IMR-90 (cell line): ENCODE data around the gene ZFAND4. TPM values are rescaled to one million over a fixed set of nuclear protein-coding genes. Genes with fewer than 3 reads are reported as not detected.

Source experiments
- ATAC-seq: fragments of 200-7000 bp; cut with Tn5 transposase; 2 replicates; pipeline ENCODE4 v1.9.1; 2020; ENCODE audit warnings: low read depth, mild to moderate bottlenecking, moderate library complexity
- BruUV-seq: library from RNA; stranded (reverse); fragments of 400-500 nt; replicated peaks from 2 replicates; lab custom pipeline; 2021; lab: Mats Ljungman, UMichigan
- CTCF ChIA-PET: fragments of 300-600 bp; formaldehyde crosslinking; extraction: SDS; loops from one replicate; lab custom pipeline; 2021; ENCODE audit warnings: antibody characterized with exemption; lab: Yijun Ruan, JAX
- POLR2A ChIA-PET: fragments of 300-600 bp; sonication (Branson Sonifier 250); formaldehyde crosslinking; loops from one replicate; lab custom pipeline; 2022; ENCODE audit warnings: antibody characterized with exemption; ENCODE audit not compliant: unreplicated experiment; lab: Charles Lee
- DNase-seq: peaks from one replicate; pipeline ENCODE4 v3.0.0; 2013
- H2AFZ ChIP-seq: replicated peaks from 2 replicates; pipeline ENCODE3; 2013; ENCODE audit warnings: low read length, mild to moderate bottlenecking; ENCODE audit not compliant: poor library complexity
- H2AK5ac ChIP-seq: 2 replicates; pipeline ENCODE4 v1.6.1; 2013; ENCODE audit warnings: low read depth, low read length, inconsistent platforms
- H2AK9ac ChIP-seq: replicated peaks from 2 replicates; pipeline ENCODE3; 2013; ENCODE audit warnings: mild to moderate bottlenecking, low read depth, low read length, moderate library complexity; ENCODE audit not compliant: poor library complexity
- H2BK120ac ChIP-seq: 2 replicates; pipeline ENCODE4 v1.6.1; 2013; ENCODE audit warnings: low read depth, low read length, inconsistent platforms
- H2BK15ac ChIP-seq: 3 replicates; pipeline ENCODE4 v1.6.1; 2013; ENCODE audit warnings: low read depth, low read length, inconsistent platforms
- H2BK20ac ChIP-seq: 2 replicates; pipeline ENCODE4 v1.6.1; 2013; ENCODE audit warnings: low read depth, mild to moderate bottlenecking, inconsistent platforms, low read length, moderate library complexity
- H2BK5ac ChIP-seq: 2 replicates; pipeline ENCODE4 v1.6.1; 2013; ENCODE audit warnings: mild to moderate bottlenecking, low read depth, low read length, inconsistent platforms; ENCODE audit not compliant: poor library complexity, severe bottlenecking
- H3K14ac ChIP-seq: replicated peaks from 2 replicates; pipeline ENCODE4 v1.6.1; 2013; ENCODE audit warnings: low read depth, low read length, inconsistent platforms
- H3K18ac ChIP-seq: 2 replicates; pipeline ENCODE4 v1.6.1; 2013; ENCODE audit warnings: low read depth, low read length, control low read depth
- H3K23ac ChIP-seq: 2 replicates; pipeline ENCODE4 v1.6.1; 2013; ENCODE audit warnings: low read depth, low read length, inconsistent platforms
- H3K27ac ChIP-seq: 2 replicates; pipeline ENCODE4 v1.5.1; 2013; ENCODE audit warnings: mild to moderate bottlenecking, control low read depth, low read length; ENCODE audit not compliant: insufficient read depth
- H3K27me3 ChIP-seq: 2 replicates; pipeline ENCODE4 v1.6.1; 2013; ENCODE audit warnings: low read length; ENCODE audit not compliant: control insufficient read depth, insufficient read depth
- H3K36me3 ChIP-seq: 2 replicates; pipeline ENCODE4 v1.6.1; 2013; ENCODE audit warnings: low read length, mixed read lengths; ENCODE audit not compliant: control insufficient read depth, insufficient read depth
- H3K4ac ChIP-seq: 2 replicates; pipeline ENCODE4 v1.6.1; 2013; ENCODE audit warnings: low read depth, low read length, inconsistent platforms
- H3K4me1 ChIP-seq: 2 replicates; pipeline ENCODE4 v1.6.1; 2013; ENCODE audit warnings: low read length, mixed read lengths; ENCODE audit not compliant: control insufficient read depth, insufficient read depth
- H3K4me2 ChIP-seq: 2 replicates; pipeline ENCODE4 v1.6.1; 2013; ENCODE audit warnings: low read depth, mild to moderate bottlenecking, control low read depth, low read length, moderate library complexity
- H3K4me3 ChIP-seq: 2 replicates; pipeline ENCODE4 v1.5.1; 2013; ENCODE audit warnings: low read depth, mild to moderate bottlenecking, control low read depth, low read length, moderate library complexity; ENCODE audit not compliant: insufficient read depth
- H3K56ac ChIP-seq: 2 replicates; pipeline ENCODE4 v1.6.1; 2013; ENCODE audit warnings: low read length, inconsistent platforms; ENCODE audit not compliant: insufficient read depth; ENCODE audit errors: extremely low read depth
- H3K79me1 ChIP-seq, 2 experiments: 2 replicates each; pipeline ENCODE4 v1.6.1; 2013; ENCODE audit warnings: low read length in 2 of 2, inconsistent platforms in 1 of 2, low read depth in 1 of 2
- H3K9ac ChIP-seq: 2 replicates; pipeline ENCODE4 v1.6.1; 2013; ENCODE audit warnings: low read depth, low read length, control low read depth
- H3K9me1 ChIP-seq: 2 replicates; pipeline ENCODE4 v1.6.1; 2013; ENCODE audit warnings: low read length, inconsistent platforms; ENCODE audit not compliant: insufficient read depth
- H3K9me3 ChIP-seq: 2 replicates; pipeline ENCODE4 v1.6.1; 2013; ENCODE audit warnings: low read length; ENCODE audit not compliant: control insufficient read depth, insufficient read depth
- H4K20me1 ChIP-seq: 2 replicates; pipeline ENCODE4 v1.6.1; 2013; ENCODE audit warnings: low read length, inconsistent platforms; ENCODE audit not compliant: insufficient read depth
- H4K5ac ChIP-seq: 2 replicates; pipeline ENCODE4 v1.6.1; 2013; ENCODE audit warnings: mild to moderate bottlenecking, low read depth, low read length, control low read depth
- H4K8ac ChIP-seq, 2 experiments: 2 replicates each; pipeline ENCODE4 v1.6.1; 2013; ENCODE audit warnings: low read depth in 2 of 2, low read length in 2 of 2, control low read depth in 1 of 2, inconsistent platforms in 1 of 2
- H4K91ac ChIP-seq: 2 replicates; pipeline ENCODE4 v1.6.1; 2013; ENCODE audit warnings: low read depth, low read length, inconsistent platforms; ENCODE audit not compliant: insufficient read depth
- BHLHE40 ChIP-seq: fragments of 150-350 bp; IDR thresholded peaks from 2 replicates; pipeline ENCODE4 v1.6.1; 2016; ENCODE audit warnings: mild to moderate bottlenecking, low read depth, low read length
- CEBPB ChIP-seq: IDR thresholded peaks from 2 replicates; pipeline ENCODE4 v1.6.1; 2012; ENCODE audit warnings: low read depth, low read length, improper control_type of control experiment
- FOS ChIP-seq: fragments of 150-350 bp; IDR thresholded peaks from 2 replicates; pipeline ENCODE4 v1.6.1; 2016; ENCODE audit warnings: low read depth, low read length
- MAFK ChIP-seq: IDR thresholded peaks from 2 replicates; pipeline ENCODE4 v1.6.1; 2012; ENCODE audit warnings: low read depth, low read length, improper control_type of control experiment
- MAZ ChIP-seq: IDR thresholded peaks from 2 replicates; pipeline ENCODE4 v1.6.1; 2012; ENCODE audit warnings: low read depth, mild to moderate bottlenecking, low read length, improper control_type of control experiment, moderate library complexity, borderline replicate concordance
- NFE2L2 ChIP-seq: fragments of 150-350 bp; IDR thresholded peaks from 2 replicates; pipeline ENCODE4 v1.6.1; 2016; ENCODE audit warnings: low read depth, mild to moderate bottlenecking, low read length
- RAD21 ChIP-seq: IDR thresholded peaks from 2 replicates; pipeline ENCODE4 v1.6.1; 2012; ENCODE audit warnings: low read length, improper control_type of control experiment
- RCOR1 ChIP-seq: IDR thresholded peaks from 2 replicates; pipeline ENCODE4 v1.6.1; 2012; ENCODE audit warnings: mild to moderate bottlenecking, low read length, improper control_type of control experiment; ENCODE audit not compliant: insufficient replicate concordance
- RFX5 ChIP-seq: IDR thresholded peaks from 2 replicates; pipeline ENCODE4 v1.8.0; 2012; ENCODE audit warnings: low read depth, mild to moderate bottlenecking, low read length, moderate library complexity
- SMC3 ChIP-seq: fragments of 150-350 bp; IDR thresholded peaks from 2 replicates; pipeline ENCODE4 v1.6.1; 2016; ENCODE audit warnings: low read depth, mild to moderate bottlenecking, antibody characterized with exemption, low read length, moderate library complexity
- WGBS, 2 experiments: methylation state at CpG; one replicate each; pipeline versions ENCODE4 v1.1.5 to v1.1.7; 2013; ENCODE audit warnings: missing lambda C conversion rate in 2 of 2; ENCODE audit not compliant: insufficient read length in 1 of 2; ENCODE audit errors: extremely low coverage in 2 of 2; 5-methylcytosine and 5-hydroxymethylcytosine counted together
- dilution Hi-C: fragments of 300-500 bp; cut with HindIII; formaldehyde crosslinking; loops from one replicate; pipeline ENCODE4 v1.14.3; 2018; ENCODE audit warnings: low sequenced_read_pairs; ENCODE audit not compliant: unreplicated experiment
- in situ Hi-C: fragments of 300-500 bp; cut with MboI; formaldehyde crosslinking; loops from 3 replicates; pipeline ENCODE4 v1.14.3; 2019; ENCODE audit warnings: low sequenced_read_pairs, inconsistent platforms, mixed read lengths
- intact Hi-C: fragments of 100-400 bp; cut with micrococcal nuclease; formaldehyde crosslinking; loops from 2 replicates; pipeline ENCODE4 v1.10.0; 2022
- polyA plus RNA-seq, 3 experiments: library from polyadenylated mRNA; depleted of rRNA; stranded (reverse); fragments of >200 nt; gene quantifications; 2 replicates each; pipeline ENCODE4 v1.2.3, GENCODE V29; 2012; ENCODE audit warnings: low replicate concordance in 1 of 3
- total RNA-seq: library from RNA; depleted of rRNA; stranded (reverse); fragments of >200 nt; gene quantifications from 2 replicates; pipeline ENCODE4 v1.2.3, GENCODE V29; 2012

ZFAND4 gene
- total and polyA plus RNA-seq, 2 of the 4 experiments (the other 2 are of a cell fraction) = 2.0 to 3.4 TPM

GRCh38 chr10:45589868-45590267 is 82.7 kb downstream of the ZFAND4 start:
- intact Hi-C loops (no loop called here), in situ Hi-C loops (no loop called here), dilution Hi-C loops (no loop called here)
- no peak for TF ChIP-seq RFX5
- no peak for TF ChIP-seq CEBPB
- TF ChIP-seq MAFK = no peak
- TF ChIP-seq NFE2L2 = no peak
- no peak for TF ChIP-seq MAZ
- TF ChIP-seq BHLHE40 = no peak
- TF ChIP-seq SMC3 = no peak
- TF ChIP-seq RCOR1 = no peak
- no peak for TF ChIP-seq RAD21
- TF ChIP-seq FOS = no peak
- no peaks in the 10 kb centered on the region for H3K9me1 ChIP-seq
- no peak overlapping the region for H4K8ac ChIP-seq
- H3K56ac ChIP-seq = no peak overlapping the region
- BruUV-seq = no TSS peak
- no peaks in the 10 kb centered on the region for H3K27me3 ChIP-seq
- ChIA-PET POLR2A (no interaction called here), CTCF (no interaction called here)
- no peak overlapping the region for H3K18ac ChIP-seq
- peaks cover 2% of the 10 kb centered on the region; the same call in 1 of the 2 replicates for H3K4me1 ChIP-seq
- no peak overlapping the region for H4K91ac ChIP-seq
- no peak overlapping the region for H2BK120ac ChIP-seq
- no peaks in the 10 kb centered on the region for H3K36me3 ChIP-seq
- WGBS, 2 experiments = no CpG with 5 or more reads among the region's 2 CpGs
- no peaks in the 10 kb centered on the region for H3K9me3 ChIP-seq
- no peak overlapping the region for H3K27ac ChIP-seq
- H3K4me2 ChIP-seq = no peak overlapping the region
- H3K4ac ChIP-seq = no peak overlapping the region
- H3K9ac ChIP-seq = no peak overlapping the region
- no peak overlapping the region for H3K14ac ChIP-seq
- no peak overlapping the region for H4K5ac ChIP-seq
- H3K79me1 ChIP-seq = peaks cover 9 to 15% of the 10 kb centered on the region in 2 experiments
- H3K4me3 ChIP-seq = no peak overlapping the region
- H2AFZ ChIP-seq = no peak overlapping the region
- no peak overlapping the region for H2AK9ac ChIP-seq
- H3K23ac ChIP-seq = no peak overlapping the region
- ATAC-seq (no peak), DNase-seq (no peak)
- H2AK5ac ChIP-seq = no peak overlapping the region
- no peaks in the 10 kb centered on the region for H4K20me1 ChIP-seq
- no peak overlapping the region for H2BK20ac ChIP-seq
- H2BK15ac ChIP-seq = no peak overlapping the region
- H2BK5ac ChIP-seq = no peak overlapping the region
